ENCODE data around the gene PSG4. TPM values are rescaled to one million over a fixed set of nuclear protein-coding genes. Genes with fewer than 3 reads are reported as not detected.
"Not testable (repeated sequence)": the region's sequence is repeated elsewhere in the genome, so short reads cannot be mapped to it uniquely, and the experiment has no call there.

The PSG4 gene
- total RNA-seq, result 0.26 TPM in 1 of 2 replicates, not detected in the other
- polyA plus RNA-seq (2012), result 1.4 TPM

GRCh38 chr19:43205471-43206105, at the start of gene PSG4:
Gene PSG4, minus strand, starts transcription at chr19:43205638. Its CDS starts 102 bp downstream, at chr19:43205536.
- not testable (repeated sequence) for DNase-seq (ENCODE audit: low read depth)

- not testable (repeated sequence) for DNase-seq (ENCODE audit: low read depth)
These were observed 46.0 kb upstream of the PSG4 start for GRCh38 chr19:43251428-43251827.

- DNase-seq (ENCODE audit: low read depth), result not testable (repeated sequence)
These were observed 44.9 kb upstream of the PSG4 start for GRCh38 chr19:43250296-43250695.

GRCh38 chr19:43248635-43249002, 43.2 kb upstream of the PSG4 start:
- DNase-seq (ENCODE audit: low read depth), result not testable (repeated sequence)

- not testable (repeated sequence) for DNase-seq (ENCODE audit: low read depth)
These were observed 41.9 kb upstream of the PSG4 start for GRCh38 chr19:43247243-43247880.

- not testable (repeated sequence) for DNase-seq (ENCODE audit: low read depth)
These were observed 40.4 kb upstream of the PSG4 start for GRCh38 chr19:43245848-43246247.

GRCh38 chr19:43242211-43242610, 36.8 kb upstream of the PSG4 start:
- not testable (repeated sequence) for DNase-seq (ENCODE audit: low read depth)

- not testable (repeated sequence) for DNase-seq (ENCODE audit: low read depth)
These were observed 32.8 kb upstream of the PSG4 start for GRCh38 chr19:43238213-43238612.

GRCh38 chr19:43235686-43236085, 30.2 kb upstream of the PSG4 start:
- not testable (repeated sequence) for DNase-seq (ENCODE audit: low read depth)

GRCh38 chr19:43229315-43229714, 23.9 kb upstream of the PSG4 start:
- peak; percentile 6 for DNase-seq (ENCODE audit: low read depth)

GRCh38 chr19:43228730-43229129, 23.3 kb upstream of the PSG4 start:
- DNase-seq (ENCODE audit: low read depth), result not testable (repeated sequence)

GRCh38 chr19:43226986-43227385, 21.5 kb upstream of the PSG4 start:
- not testable (repeated sequence) for DNase-seq (ENCODE audit: low read depth)

- no peak for DNase-seq (ENCODE audit: low read depth)
These were observed 19.4 kb upstream of the PSG4 start for GRCh38 chr19:43224855-43225253.

- not testable (repeated sequence) for DNase-seq (ENCODE audit: low read depth)
These were observed 18.9 kb upstream of the PSG4 start for GRCh38 chr19:43224201-43224854.

- not testable (repeated sequence) for DNase-seq (ENCODE audit: low read depth)
These were observed 16.5 kb upstream of the PSG4 start for GRCh38 chr19:43221891-43222290.

- not testable (repeated sequence) for DNase-seq (ENCODE audit: low read depth)
These were observed 13.7 kb upstream of the PSG4 start for GRCh38 chr19:43219136-43219535.

GRCh38 chr19:43215881-43216280, 10.4 kb upstream of the PSG4 start:
- DNase-seq (ENCODE audit: low read depth), result not testable (repeated sequence)

- no peak for DNase-seq (ENCODE audit: low read depth)
These were observed 2.6 kb upstream of the PSG4 start for GRCh38 chr19:43207991-43208390.

- not testable (repeated sequence) for DNase-seq (ENCODE audit: low read depth)
These were observed 1.7 kb upstream of the PSG4 start for GRCh38 chr19:43207174-43207573.

- not testable (repeated sequence) for DNase-seq (ENCODE audit: low read depth)
These were observed 1.8 kb downstream of the PSG4 start for GRCh38 chr19:43203611-43204010.

- not testable (repeated sequence) for DNase-seq (ENCODE audit: low read depth)
These were observed 3.5 kb downstream of the PSG4 start for GRCh38 chr19:43201891-43202290.

- DNase-seq (ENCODE audit: low read depth), result not testable (repeated sequence)
These were observed 4.1 kb downstream of the PSG4 start for GRCh38 chr19:43201337-43201801.
